ENCODE measurements around the gene TSPAN14.
A peak's percentile ranks its signal among the peaks of the same experiment; 100 is the strongest.
"Not testable (repeated sequence)": the region's sequence is repeated elsewhere in the genome, so short reads cannot be mapped to it uniquely, and the experiment has no call there.

TSPAN14 gene

GRCh38 chr10:80540981-80541750, 87.1 kb downstream of the TSPAN14 start:
- no peak for TF ChIP-seq CTCF (IDR thresholded peaks at IDR 0.05; ENCODE audit: extremely low read depth, insufficient read depth, missing control alignments)
- peak; percentile 69 for DNase-seq (ENCODE audit: low spot score)
- in situ Hi-C loops (cut with MboI; ENCODE audit: low pct_unique_long_range_greater_than_20kb, low sequenced_read_pairs, unreplicated experiment), result no loop called here

- no peak for DNase-seq (ENCODE audit: low spot score)
- in situ Hi-C loops (cut with MboI; ENCODE audit: low pct_unique_long_range_greater_than_20kb, low sequenced_read_pairs, unreplicated experiment), result no loop called here
- TF ChIP-seq CTCF (IDR thresholded peaks at IDR 0.05; ENCODE audit: extremely low read depth, insufficient read depth, missing control alignments), result no peak
Observed at GRCh38 chr10:80542053-80542452, 87.9 kb downstream of the TSPAN14 start.

GRCh38 chr10:80542652-80543318, 88.7 kb downstream of the TSPAN14 start:
- in situ Hi-C loops (cut with MboI; ENCODE audit: low pct_unique_long_range_greater_than_20kb, low sequenced_read_pairs, unreplicated experiment), result no loop called here
- no peak for TF ChIP-seq CTCF (IDR thresholded peaks at IDR 0.05; ENCODE audit: extremely low read depth, insufficient read depth, missing control alignments)
- no peak for DNase-seq (ENCODE audit: low spot score)

- in situ Hi-C loops (cut with MboI; ENCODE audit: low pct_unique_long_range_greater_than_20kb, low sequenced_read_pairs, unreplicated experiment); DNase-seq (ENCODE audit: low spot score): not testable (repeated sequence)
Observed at GRCh38 chr10:80543319-80543672, 89.2 kb downstream of the TSPAN14 start.

GRCh38 chr10:80544316-80544953, 90.3 kb downstream of the TSPAN14 start:
- DNase-seq (ENCODE audit: low spot score), result no peak
- in situ Hi-C loops (cut with MboI; ENCODE audit: low pct_unique_long_range_greater_than_20kb, low sequenced_read_pairs, unreplicated experiment), result no loop called here
- TF ChIP-seq CTCF (IDR thresholded peaks at IDR 0.05; ENCODE audit: extremely low read depth, insufficient read depth, missing control alignments), result no peak

- TF ChIP-seq CTCF (IDR thresholded peaks at IDR 0.05; ENCODE audit: extremely low read depth, insufficient read depth, missing control alignments), result no peak
- DNase-seq (ENCODE audit: low spot score), result no peak
- in situ Hi-C loops (cut with MboI; ENCODE audit: low pct_unique_long_range_greater_than_20kb, low sequenced_read_pairs, unreplicated experiment), result no loop called here
Observed at GRCh38 chr10:80545258-80545881, 91.3 kb downstream of the TSPAN14 start.
